Activated CD4-positive, alpha-beta T cell treated with anti-CD3 and anti-CD28 coated beads, Interleukin-10, Interleukin-2, amounts not matched to agents 100 ng/mL and 50 ng/mL, durations not matched to agents 16 hours and 8 hours (primary cell): Measurements from ENCODE around the gene EIF4E1B.

ENCODE experiments used
- DNase-seq: peaks from one replicate; pipeline ENCODE4 v3.0.0-alpha.2; 2020

The EIF4E1B gene

GRCh38 chr5:176606875-176607274, 23.6 kb upstream of the EIF4E1B start:
- DNase-seq: no peak

- DNase-seq: no peak
Observed at GRCh38 chr5:176608142-176608705, 22.3 kb upstream of the EIF4E1B start.

GRCh38 chr5:176608937-176609723, 21.3 kb upstream of the EIF4E1B start:
- DNase-seq: peak; percentile 14

- peak; percentile 69 for DNase-seq
Observed at GRCh38 chr5:176609724-176610434, 20.6 kb upstream of the EIF4E1B start, which contains the start of gene GPRIN1. TSS of gene GPRIN1 (minus strand) at chr5:176610156. CDS start at chr5:176599834, 10,322 bp downstream.

- DNase-seq: no peak
Observed at GRCh38 chr5:176610435-176610773, 20.1 kb upstream of the EIF4E1B start.

GRCh38 chr5:176611435-176611834, 19.0 kb upstream of the EIF4E1B start:
- DNase-seq: peak; percentile 55

- DNase-seq: no peak
Observed at GRCh38 chr5:176612008-176612407, 18.5 kb upstream of the EIF4E1B start.

- no peak for DNase-seq
Observed at GRCh38 chr5:176612855-176613254, 17.6 kb upstream of the EIF4E1B start.

- no peak for DNase-seq
Observed at GRCh38 chr5:176614805-176615478, 15.5 kb upstream of the EIF4E1B start.

GRCh38 chr5:176616511-176616910, 14.0 kb upstream of the EIF4E1B start:
- DNase-seq: no peak

- DNase-seq: no peak
Observed at GRCh38 chr5:176618783-176619182, 11.7 kb upstream of the EIF4E1B start.

- DNase-seq: peak; percentile 84
Observed at GRCh38 chr5:176619203-176619568, 11.3 kb upstream of the EIF4E1B start.

GRCh38 chr5:176619569-176620332, 10.7 kb upstream of the EIF4E1B start:
- no peak for DNase-seq

GRCh38 chr5:176620333-176620981, 10.0 kb upstream of the EIF4E1B start:
- no peak for DNase-seq

GRCh38 chr5:176621661-176622079, 8.8 kb upstream of the EIF4E1B start:
- DNase-seq: no peak

- DNase-seq: no peak
Observed at GRCh38 chr5:176624142-176624541, 6.3 kb upstream of the EIF4E1B start.

- DNase-seq: no peak
Observed at GRCh38 chr5:176624938-176625337, 5.5 kb upstream of the EIF4E1B start.

- DNase-seq: no peak
Observed at GRCh38 chr5:176625512-176625911, 5.0 kb upstream of the EIF4E1B start.

- no peak for DNase-seq
Observed at GRCh38 chr5:176625966-176626875, 4.3 kb upstream of the EIF4E1B start.

- no peak for DNase-seq
Observed at GRCh38 chr5:176626876-176627236, 3.6 kb upstream of the EIF4E1B start.

GRCh38 chr5:176627582-176627981, 2.9 kb upstream of the EIF4E1B start:
- no peak for DNase-seq
